ENCODE data around the gene KCNJ6.
A peak's percentile ranks its signal among the peaks of the same experiment; 100 is the strongest.

The KCNJ6 gene

DNA sequence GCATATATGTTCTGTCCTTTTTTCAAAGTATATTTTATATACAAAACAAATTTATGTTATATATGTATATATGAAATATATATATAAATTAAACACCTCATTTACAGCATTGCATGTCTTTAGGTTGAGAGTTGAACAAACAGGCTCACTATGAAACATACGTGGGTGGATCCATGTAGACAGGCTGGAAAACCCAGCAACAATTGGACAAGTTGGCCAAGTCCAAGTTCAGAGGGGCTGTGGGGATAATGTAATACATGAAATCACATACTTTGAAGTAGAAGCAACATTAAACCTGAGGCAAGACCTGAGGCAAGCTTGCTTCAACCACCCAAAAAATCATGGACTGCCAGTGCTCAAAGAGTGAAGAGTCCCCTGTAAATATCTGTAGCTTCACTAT lies 39.7 kb downstream of the KCNJ6 start:
- TF ChIP-seq, protein P1, sequence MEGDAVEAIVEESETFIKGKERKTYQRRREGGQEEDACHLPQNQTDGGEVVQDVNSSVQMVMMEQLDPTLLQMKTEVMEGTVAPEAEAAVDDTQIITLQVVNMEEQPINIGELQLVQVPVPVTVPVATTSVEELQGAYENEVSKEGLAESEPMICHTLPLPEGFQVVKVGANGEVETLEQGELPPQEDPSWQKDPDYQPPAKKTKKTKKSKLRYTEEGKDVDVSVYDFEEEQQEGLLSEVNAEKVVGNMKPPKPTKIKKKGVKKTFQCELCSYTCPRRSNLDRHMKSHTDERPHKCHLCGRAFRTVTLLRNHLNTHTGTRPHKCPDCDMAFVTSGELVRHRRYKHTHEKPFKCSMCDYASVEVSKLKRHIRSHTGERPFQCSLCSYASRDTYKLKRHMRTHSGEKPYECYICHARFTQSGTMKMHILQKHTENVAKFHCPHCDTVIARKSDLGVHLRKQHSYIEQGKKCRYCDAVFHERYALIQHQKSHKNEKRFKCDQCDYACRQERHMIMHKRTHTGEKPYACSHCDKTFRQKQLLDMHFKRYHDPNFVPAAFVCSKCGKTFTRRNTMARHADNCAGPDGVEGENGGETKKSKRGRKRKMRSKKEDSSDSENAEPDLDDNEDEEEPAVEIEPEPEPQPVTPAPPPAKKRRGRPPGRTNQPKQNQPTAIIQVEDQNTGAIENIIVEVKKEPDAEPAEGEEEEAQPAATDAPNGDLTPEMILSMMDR (IDR thresholded peaks at IDR 0.05; ENCODE audit: low read length, missing control alignments): no peak
- DNase-seq (ENCODE audit: low read depth): no peak
- H3K4me3 ChIP-seq (replicated peaks; ENCODE audit: low read depth, low read length): no peak overlapping the region

DNA sequence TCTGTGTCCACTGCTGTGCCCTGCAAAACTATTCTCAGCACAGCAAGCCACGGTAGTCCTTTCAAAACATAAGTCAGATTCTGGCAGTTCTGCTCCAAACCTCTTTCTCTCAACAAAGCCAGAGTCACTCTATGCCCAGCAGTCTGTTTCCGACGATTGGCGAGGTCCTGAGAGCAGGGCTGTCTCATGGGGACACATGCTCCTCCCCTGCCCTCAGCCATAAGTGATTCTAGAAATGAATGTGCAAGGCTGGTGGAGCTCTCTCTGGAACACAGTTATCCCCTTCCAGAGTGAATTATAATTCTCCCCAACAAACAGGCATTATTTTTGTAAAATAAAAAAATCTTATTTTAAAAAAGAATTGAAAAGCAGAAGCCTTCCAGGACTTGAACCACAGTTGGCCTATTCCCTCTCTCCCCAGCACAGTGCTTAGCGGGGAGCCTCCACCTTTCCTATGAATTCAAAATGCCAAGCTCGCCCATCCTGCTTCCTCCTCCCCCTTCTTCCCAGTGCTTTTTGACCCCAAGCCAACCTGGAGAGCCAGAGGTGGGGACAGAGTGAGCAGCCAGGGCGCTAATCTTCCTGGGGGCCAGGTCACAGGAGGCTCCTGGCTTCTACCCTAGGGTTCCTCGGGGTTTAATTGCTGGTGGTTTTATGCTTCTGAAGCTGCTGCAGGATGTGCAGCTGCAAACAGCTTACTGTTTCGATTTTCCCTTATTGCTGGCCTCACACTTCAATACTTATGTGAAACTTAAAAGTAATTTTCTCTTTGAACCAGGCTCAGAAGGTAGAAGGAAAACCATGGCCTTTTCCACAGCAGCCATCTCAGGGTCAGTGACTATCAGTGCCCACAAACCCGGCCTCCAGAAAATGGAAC lies 41.1 kb downstream of the KCNJ6 start:
- no peak for DNase-seq (ENCODE audit: low read depth)
- H3K4me3 ChIP-seq (replicated peaks; ENCODE audit: low read depth, low read length): no peak overlapping the region
- TF ChIP-seq, protein P1 (IDR thresholded peaks at IDR 0.05; ENCODE audit: low read length, missing control alignments): no peak

DNA sequence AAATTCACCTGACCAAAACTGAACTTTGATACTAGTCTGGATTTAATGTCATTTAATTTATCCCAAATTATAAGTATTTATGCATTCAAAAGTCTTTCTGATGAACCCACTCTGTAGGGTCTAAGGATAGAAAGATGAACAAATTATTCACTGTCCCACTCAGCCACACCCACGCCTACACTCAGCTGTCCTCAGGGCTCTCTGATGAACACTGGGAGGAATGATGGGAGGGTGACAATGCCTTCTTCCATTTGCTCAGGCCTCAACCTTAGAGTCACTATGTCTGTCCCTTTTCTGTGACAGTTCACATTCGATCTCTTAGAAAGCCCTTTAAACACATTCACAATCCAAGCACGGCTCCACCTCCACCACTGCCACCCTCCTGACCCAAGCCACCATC lies 41.8 kb downstream of the KCNJ6 start:
- DNase-seq (ENCODE audit: low read depth): no peak

DNA sequence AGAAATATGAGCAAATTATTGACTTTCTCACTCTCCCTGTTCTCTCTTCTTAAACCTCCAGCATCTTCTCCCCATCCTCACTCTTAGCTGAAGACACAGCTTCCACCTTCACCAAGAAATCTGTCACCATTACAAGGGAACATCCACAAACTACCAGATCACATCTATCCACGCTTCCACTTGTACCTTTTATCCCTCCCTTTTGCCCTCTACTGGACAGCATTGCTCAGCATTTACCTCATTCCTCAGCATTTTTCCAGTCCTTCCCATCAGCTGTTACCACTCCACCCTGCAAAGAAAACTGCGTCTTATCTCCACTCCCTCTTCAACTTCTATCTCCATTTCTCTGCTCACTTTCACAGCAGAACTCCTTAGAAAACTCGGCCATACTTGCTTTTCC lies 42.6 kb downstream of the KCNJ6 start:
- TF ChIP-seq, protein P1 (IDR thresholded peaks at IDR 0.05; ENCODE audit: low read length, missing control alignments): peak; percentile 33
- DNase-seq (ENCODE audit: low read depth): peak; percentile 36
- H3K4me3 ChIP-seq (replicated peaks; ENCODE audit: low read depth, low read length): no peak overlapping the region

More for the DNA sequence above, 41.8 kb downstream of the KCNJ6 start:
- TF ChIP-seq, protein P1 (IDR thresholded peaks at IDR 0.05; ENCODE audit: low read length, missing control alignments): no peak
- H3K4me3 ChIP-seq (replicated peaks; ENCODE audit: low read depth, low read length): no peak overlapping the region

DNA sequence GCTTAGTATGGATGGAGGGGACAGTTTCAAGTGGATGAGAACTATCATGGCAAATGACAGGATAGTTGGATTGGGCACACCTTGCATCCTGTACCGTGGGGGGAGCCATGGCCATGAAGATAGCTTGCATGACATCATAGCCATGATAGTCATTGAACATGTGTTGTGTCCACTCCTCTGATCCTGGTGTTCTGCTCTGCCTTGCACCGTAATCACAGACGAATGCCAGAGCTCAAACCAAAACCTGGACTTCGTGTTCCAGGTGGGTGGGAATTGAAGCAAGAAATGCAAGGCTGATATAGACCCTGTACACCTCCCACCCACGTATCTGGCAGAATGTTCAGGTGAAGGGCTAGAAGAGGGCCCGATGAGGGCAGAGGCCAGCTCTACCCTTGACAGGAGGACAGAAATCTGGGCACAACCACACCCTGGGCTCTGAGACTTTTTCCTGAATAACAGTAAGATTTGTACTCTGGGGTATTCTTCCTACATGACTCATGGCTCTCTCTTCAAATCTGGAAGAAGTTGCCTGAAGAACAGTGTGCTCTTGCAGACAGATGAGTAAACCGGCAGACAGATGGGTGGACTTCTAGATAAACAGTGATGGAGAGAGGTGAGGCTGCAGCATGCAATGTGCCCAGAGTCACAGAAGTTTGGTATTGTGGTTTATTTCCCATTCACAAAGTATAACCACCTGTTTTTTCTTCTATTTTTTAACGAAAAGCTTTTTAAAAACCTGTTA lies 45.0 kb downstream of the KCNJ6 start:
- DNase-seq (ENCODE audit: low read depth): peak; percentile 49

DNA sequence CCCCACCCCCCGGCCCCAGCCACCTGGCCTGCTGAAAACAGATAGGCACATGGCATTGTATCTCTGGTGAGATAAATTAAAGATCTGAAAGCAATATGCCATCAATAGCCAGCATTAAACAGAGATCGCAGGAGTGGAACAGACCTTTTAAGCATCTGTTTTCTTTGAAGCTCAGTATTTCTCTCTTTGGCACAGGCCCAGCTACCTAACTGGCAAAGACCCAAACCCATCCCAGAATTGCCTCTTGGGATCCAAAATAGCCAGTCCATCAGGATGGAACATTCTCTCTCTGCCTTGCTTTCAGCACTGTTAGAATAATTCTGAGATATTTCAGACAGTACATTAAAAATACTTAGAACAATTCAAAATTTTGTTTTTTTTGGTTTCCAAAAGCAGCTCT lies 46.0 kb downstream of the KCNJ6 start:
- TF ChIP-seq, protein P1 (IDR thresholded peaks at IDR 0.05; ENCODE audit: low read length, missing control alignments): no peak
- H3K4me3 ChIP-seq (replicated peaks; ENCODE audit: low read depth, low read length): no peak overlapping the region
- DNase-seq (ENCODE audit: low read depth): no peak

More for the DNA sequence above, 45.0 kb downstream of the KCNJ6 start:
- H3K4me3 ChIP-seq (replicated peaks; ENCODE audit: low read depth, low read length): no peak overlapping the region
- TF ChIP-seq, protein P1 (IDR thresholded peaks at IDR 0.05; ENCODE audit: low read length, missing control alignments): no peak
